PC-3 (cell line): ENCODE data around the gene KCNG1. TPM values are rescaled to one million over a fixed set of nuclear protein-coding genes. Genes with fewer than 3 reads are reported as not detected.

Experiments
- ATAC-seq: fragments of 200-7000 bp; cut with Tn5 transposase; 2 replicates; pipeline ENCODE4 v1.9.1; 2020; ENCODE audit warnings: mild to moderate bottlenecking, moderate library complexity
- BruUV-seq: library from RNA; stranded (reverse); fragments of 400-500 nt; replicated peaks from 2 replicates; lab custom pipeline; 2021; lab: Mats Ljungman, UMichigan
- CTCF ChIA-PET: fragments of 300-600 bp; sonication (Branson Sonifier 250); formaldehyde crosslinking; loops from one replicate; lab custom pipeline; 2022; ENCODE audit warnings: antibody characterized with exemption; lab: Charles Lee
- POLR2A ChIA-PET: fragments of 300-600 bp; sonication (Branson Sonifier 250); formaldehyde crosslinking; loops from one replicate; lab custom pipeline; 2022; ENCODE audit warnings: antibody characterized with exemption; ENCODE audit not compliant: unreplicated experiment; lab: Charles Lee
- DNase-seq: peaks from one replicate; pipeline ENCODE4 v3.0.0-alpha.2; 2015
- H2AFZ ChIP-seq: fragments of 300-600 bp; sonication (generic); 2 replicates; pipeline ENCODE4 v1.6.0; 2016; ENCODE audit warnings: antibody characterized with exemption, low read length
- H3F3A ChIP-seq: fragments of 300-600 bp; sonication (generic); one replicate; pipeline ENCODE4 v1.6.0; 2017; ENCODE audit warnings: antibody characterized with exemption, low read length, control low read depth, mild to moderate bottlenecking; ENCODE audit not compliant: unreplicated experiment
- H3K27ac ChIP-seq: fragments of 300-600 bp; sonication (generic); 2 replicates; pipeline ENCODE4 v1.5.1; 2016; ENCODE audit warnings: mild to moderate bottlenecking, low read length
- H3K27me3 ChIP-seq: fragments of 300-600 bp; sonication (generic); 2 replicates; pipeline ENCODE4 v1.6.1; 2016; ENCODE audit warnings: low read length, mixed read lengths
- H3K36me3 ChIP-seq: fragments of 300-600 bp; sonication (generic); 2 replicates; pipeline ENCODE4 v1.6.1; 2016; ENCODE audit warnings: low read depth, mixed run types, low read length, mixed read lengths
- H3K4me1 ChIP-seq: fragments of 300-600 bp; sonication (generic); 2 replicates; pipeline ENCODE4 v1.5.1; 2016; ENCODE audit warnings: low read length; ENCODE audit not compliant: insufficient read depth
- H3K4me2 ChIP-seq: fragments of 300-600 bp; sonication (generic); 2 replicates; pipeline ENCODE4 v1.6.0; 2016; ENCODE audit warnings: low read length
- H3K4me3 ChIP-seq: fragments of 300-600 bp; sonication (generic); 2 replicates; pipeline ENCODE4 v1.5.1; 2016; ENCODE audit warnings: mild to moderate bottlenecking, low read length, mixed read lengths
- H3K79me2 ChIP-seq: fragments of 300-600 bp; sonication (generic); 2 replicates; pipeline ENCODE4 v1.6.1; 2017; ENCODE audit warnings: low read length, mixed read lengths
- H3K9ac ChIP-seq: fragments of 300-600 bp; sonication (generic); 2 replicates; pipeline ENCODE4 v1.6.0; 2016; ENCODE audit warnings: mild to moderate bottlenecking, low read length
- H3K9me2 ChIP-seq: fragments of 300-600 bp; sonication (generic); replicated peaks from 2 replicates; pipeline ENCODE4 v1.6.1; 2016; ENCODE audit warnings: mixed run types, low read length, mixed read lengths
- H3K9me3 ChIP-seq: fragments of 300-600 bp; sonication (generic); 2 replicates; pipeline ENCODE4 v1.6.1; 2016; ENCODE audit warnings: low read length, mixed read lengths
- H4K20me1 ChIP-seq: fragments of 300-600 bp; sonication (generic); 2 replicates; pipeline ENCODE4 v1.6.1; 2016; ENCODE audit warnings: low read length, mixed read lengths
- EZH2 ChIP-seq: fragments of 300-600 bp; sonication (generic); IDR thresholded peaks from one replicate; pipeline ENCODE4 v1.6.1; 2017; ENCODE audit warnings: antibody characterized with exemption, mild to moderate bottlenecking, low read length; ENCODE audit not compliant: unreplicated experiment
- EZH2phosphoT487 ChIP-seq: fragments of 300-600 bp; sonication (generic); IDR thresholded peaks from 2 replicates; pipeline ENCODE4 v1.6.1; 2018; ENCODE audit warnings: mild to moderate bottlenecking, antibody characterized with exemption, low read length, borderline replicate concordance
- intact Hi-C: fragments of 100-400 bp; cut with micrococcal nuclease; formaldehyde crosslinking; loops from 2 replicates; pipeline ENCODE4 v1.9.0; 2023
- total RNA-seq: library from RNA; depleted of rRNA; stranded (reverse); fragments of >200 nt; gene quantifications from 2 replicates; pipeline ENCODE4 v1.2.3, GENCODE V29; 2014
- TF ChIP-seq, protein P1 (sequence below): fragments of 300-600 bp; sonication (generic); conservative IDR thresholded peaks from 2 replicates; pipeline ENCODE4 v1.5.1; 2017; ENCODE audit warnings: antibody characterized with exemption, low read depth, mild to moderate bottlenecking, low read length

The KCNG1 gene
- total RNA-seq, 1 experiment from 2014 or later = 61.5 TPM

- no peak for TF ChIP-seq EZH2phosphoT487
- TF ChIP-seq EZH2 = no peak
- TF ChIP-seq, protein P1, sequence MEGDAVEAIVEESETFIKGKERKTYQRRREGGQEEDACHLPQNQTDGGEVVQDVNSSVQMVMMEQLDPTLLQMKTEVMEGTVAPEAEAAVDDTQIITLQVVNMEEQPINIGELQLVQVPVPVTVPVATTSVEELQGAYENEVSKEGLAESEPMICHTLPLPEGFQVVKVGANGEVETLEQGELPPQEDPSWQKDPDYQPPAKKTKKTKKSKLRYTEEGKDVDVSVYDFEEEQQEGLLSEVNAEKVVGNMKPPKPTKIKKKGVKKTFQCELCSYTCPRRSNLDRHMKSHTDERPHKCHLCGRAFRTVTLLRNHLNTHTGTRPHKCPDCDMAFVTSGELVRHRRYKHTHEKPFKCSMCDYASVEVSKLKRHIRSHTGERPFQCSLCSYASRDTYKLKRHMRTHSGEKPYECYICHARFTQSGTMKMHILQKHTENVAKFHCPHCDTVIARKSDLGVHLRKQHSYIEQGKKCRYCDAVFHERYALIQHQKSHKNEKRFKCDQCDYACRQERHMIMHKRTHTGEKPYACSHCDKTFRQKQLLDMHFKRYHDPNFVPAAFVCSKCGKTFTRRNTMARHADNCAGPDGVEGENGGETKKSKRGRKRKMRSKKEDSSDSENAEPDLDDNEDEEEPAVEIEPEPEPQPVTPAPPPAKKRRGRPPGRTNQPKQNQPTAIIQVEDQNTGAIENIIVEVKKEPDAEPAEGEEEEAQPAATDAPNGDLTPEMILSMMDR = no peak
- CTCF ChIA-PET = no interaction called here
- POLR2A ChIA-PET = interaction anchor here (0.6 kb wide), 1 partner anchor 9 kb away, joined by 35 read pairs; no protein-coding TSS in a partner anchor
- Histone ChIP-seq H3K27ac (no peak overlapping the region), H4K20me1 (no peaks in the 10 kb centered on the region), H3K9me2 (no peaks in the 10 kb centered on the region), H3K4me2 (no peak overlapping the region), H3K27me3 (peaks cover 17% of the 10 kb centered on the region), H3F3A (no peaks in the 10 kb centered on the region), H3K4me1 (peaks cover 21% of the 10 kb centered on the region), H3K9ac (no peak overlapping the region), H2AFZ (no peak overlapping the region), H3K79me2 (peaks cover 10% of the 10 kb centered on the region), H3K36me3 (no peaks in the 10 kb centered on the region), H3K4me3 (no peak overlapping the region), H3K9me3 (no peaks in the 10 kb centered on the region)
- intact Hi-C loops = loop anchor here (5.0 to 10.0 kb wide), 2 partner anchors 100 to 198 kb away; no protein-coding TSS in a partner anchor
- ATAC-seq = no peak
- DNase-seq = no peak
- BruUV-seq = no TSS peak
These were observed 1.9 kb upstream of the KCNG1 start for GRCh38 chr20:51024761-51025160.

DNA sequence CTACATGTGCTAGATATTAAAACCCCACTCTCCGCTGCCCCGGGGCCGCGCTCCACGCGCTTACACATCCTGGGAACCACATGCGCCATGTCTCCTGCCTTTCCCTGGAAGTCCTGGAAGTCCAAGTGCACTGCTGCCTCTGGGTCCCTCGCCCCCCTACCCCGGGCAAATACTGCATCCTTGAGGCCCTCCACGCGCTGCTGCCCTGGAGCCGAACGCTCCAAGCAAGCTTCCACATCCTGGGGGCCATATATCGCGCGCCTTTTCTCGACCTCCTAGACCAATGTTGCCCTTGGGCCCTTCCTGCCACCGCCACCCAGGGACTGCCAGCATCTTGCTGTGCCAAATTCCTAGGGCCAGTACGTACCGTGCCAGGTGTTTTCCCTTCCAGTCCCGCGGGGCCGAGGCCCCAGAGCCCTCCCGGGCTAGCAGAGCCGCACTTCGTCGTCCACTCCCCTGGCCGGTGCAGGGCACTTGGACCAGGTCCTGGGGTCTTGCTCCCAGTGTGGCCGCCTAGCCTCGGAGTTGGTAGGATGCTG is 779 bp upstream of the KCNG1 start:
- intact Hi-C loops = loop anchor here (5.0 to 10.0 kb wide), 2 partner anchors 101 to 199 kb away; no protein-coding TSS in a partner anchor

More for the DNA sequence above, 779 bp upstream of the KCNG1 start:
- H3K9ac ChIP-seq = peak overlapping the region; percentile 79; the same call in 1 of the 2 replicates
- no peaks in the 10 kb centered on the region for H3F3A ChIP-seq
- no peaks in the 10 kb centered on the region for H3K36me3 ChIP-seq
- CTCF ChIA-PET = no interaction called here
- H4K20me1 ChIP-seq = no peaks in the 10 kb centered on the region
- H3K9me3 ChIP-seq = no peaks in the 10 kb centered on the region
- TF ChIP-seq EZH2phosphoT487 (no peak), EZH2 (no peak)
- TF ChIP-seq, protein P1 = no peak
- peak overlapping the region; percentile 72 for H3K4me3 ChIP-seq
- H3K9me2 ChIP-seq = no peaks in the 10 kb centered on the region
- no TSS peak for BruUV-seq
- H2AFZ ChIP-seq = peak overlapping the region; percentile 93
- H3K4me1 ChIP-seq = peaks cover 21% of the 10 kb centered on the region
- H3K27me3 ChIP-seq = peaks cover 6% of the 10 kb centered on the region
- POLR2A ChIA-PET = no interaction called here
- peak overlapping the region; percentile 93 for H3K4me2 ChIP-seq
- H3K79me2 ChIP-seq = peaks cover 10% of the 10 kb centered on the region
- DNase-seq = no peak
- H3K27ac ChIP-seq = no peak overlapping the region
- ATAC-seq = no peak
